GM18511 (cell line): ENCODE data around the gene SLC15A4.
A peak's percentile ranks its signal among the peaks of the same experiment; 100 is the strongest.
"Not testable (repeated sequence)": the region's sequence is repeated elsewhere in the genome, so short reads cannot be mapped to it uniquely, and the experiment has no call there.

Experiments
- ATAC-seq: cut with Tn5 transposase; IDR thresholded peaks from one replicate; pipeline ENCODE4 v1.9.1; 2021; ENCODE audit warnings: mild to moderate bottlenecking, moderate library complexity; ENCODE audit not compliant: unreplicated experiment

The SLC15A4 gene

GRCh38 chr12:128823916-128824839 is at the start of gene SLC15A4:
Gene SLC15A4, minus strand, starts transcription at chr12:128823958. Its CDS starts 15 bp downstream, at chr12:128823943.
- peak; percentile 80 for ATAC-seq

GRCh38 chr12:128872303-128872702 is 48.5 kb upstream of the SLC15A4 start:
- no peak for ATAC-seq

- ATAC-seq: no peak
Observed at GRCh38 chr12:128871516-128871892, 47.7 kb upstream of the SLC15A4 start.

GRCh38 chr12:128867466-128867865 is 43.7 kb upstream of the SLC15A4 start:
- ATAC-seq: no peak

- ATAC-seq: peak; percentile 54
Observed at GRCh38 chr12:128864516-128865186, 40.9 kb upstream of the SLC15A4 start.

GRCh38 chr12:128863957-128864356 is 40.2 kb upstream of the SLC15A4 start:
- no peak for ATAC-seq

GRCh38 chr12:128861226-128862016 is 37.7 kb upstream of the SLC15A4 start:
- no peak for ATAC-seq

GRCh38 chr12:128859311-128859710 is 35.6 kb upstream of the SLC15A4 start:
- no peak for ATAC-seq

- ATAC-seq: no peak
Observed at GRCh38 chr12:128857133-128857763, 33.5 kb upstream of the SLC15A4 start.

- no peak for ATAC-seq
Observed at GRCh38 chr12:128856791-128857078, 33.0 kb upstream of the SLC15A4 start.

GRCh38 chr12:128856035-128856790 is 32.5 kb upstream of the SLC15A4 start:
- ATAC-seq: no peak

GRCh38 chr12:128853600-128854197 is 29.9 kb upstream of the SLC15A4 start:
- peak; percentile 57 for ATAC-seq

- peak; percentile 34 for ATAC-seq
Observed at GRCh38 chr12:128852885-128853599, 29.3 kb upstream of the SLC15A4 start, which contains the start of gene GLT1D1. Gene GLT1D1, plus strand, starts transcription at chr12:128853478. Its CDS starts 104 bp downstream, at chr12:128853582.

- ATAC-seq: no peak
Observed at GRCh38 chr12:128852026-128852698, 28.4 kb upstream of the SLC15A4 start.

GRCh38 chr12:128851429-128851828 is 27.7 kb upstream of the SLC15A4 start:
- ATAC-seq: not testable (repeated sequence)

GRCh38 chr12:128850400-128850799 is 26.6 kb upstream of the SLC15A4 start:
- ATAC-seq: no peak

GRCh38 chr12:128849806-128850205 is 26.0 kb upstream of the SLC15A4 start:
- ATAC-seq: not testable (repeated sequence)

GRCh38 chr12:128848371-128848770 is 24.6 kb upstream of the SLC15A4 start:
- no peak for ATAC-seq
